ENCODE measurements around the gene ELFN1. TPM values are rescaled to one million over a fixed set of nuclear protein-coding genes. Genes with fewer than 3 reads are reported as not detected.

The ELFN1 gene
- total RNA-seq, 2 donors from 2014 or later, result 0.06 to 0.19 TPM

Other genes with a start within 250 kb of the ELFN1 start
- gene MICALL2, start 210.8 kb upstream of the ELFN1 start, total RNA-seq, result 1 to 10 TPM; 1.8 to 5.1 TPM
- 100 to 1,000 TPM; 116 to 147 TPM for gene INTS1, start 165.9 kb upstream of the ELFN1 start, total RNA-seq
- gene MAFK, start 139.6 kb upstream of the ELFN1 start, total RNA-seq, result 10 to 100 TPM; 40.1 to 41.5 TPM
- gene TMEM184A, start 114.1 kb upstream of the ELFN1 start, total RNA-seq, result not detected
- 10 to 100 TPM; 26.4 to 46.4 TPM for gene PSMG3, start 100.2 kb upstream of the ELFN1 start, total RNA-seq

All from activated T-helper 17 cell treated with anti-CD3 and anti-CD28 coated beads, Interleukin-2, amount 50 U/mL, for 72 hours (primary cell).